Endometrial microvascular endothelial cells (primary cell): ENCODE data around the gene AP4S1. TPM values are rescaled to one million over a fixed set of nuclear protein-coding genes. Genes with fewer than 3 reads are reported as not detected.
"Not testable (repeated sequence)": the region's sequence is repeated elsewhere in the genome, so short reads cannot be mapped to it uniquely, and the experiment has no call there.

Source experiments
- in situ Hi-C: cut with HindIII; loops from 2 replicates; pipeline ENCODE4 v1.10.0; 2017; ENCODE audit warnings: low sequenced_read_pairs, low pct_unique_long_range_greater_than_20kb; ENCODE audit errors: inconsistent ontology term
- total RNA-seq: library from RNA; depleted of rRNA; stranded (reverse); fragments of >200 nt; gene quantifications from one replicate; pipeline ENCODE4 v1.2.3, GENCODE V29; 2015; ENCODE audit errors: inconsistent ontology term

AP4S1 gene
- total RNA-seq, 1 donor from 2014 or later, result 18.8 TPM

- in situ Hi-C loops, result no loop called here
Measured at GRCh38 chr14:31001339-31001658, 24.1 kb upstream of the AP4S1 start.

- in situ Hi-C loops, result no loop called here
Measured at GRCh38 chr14:31003284-31003683, 22.2 kb upstream of the AP4S1 start.

GRCh38 chr14:31004007-31004406 is 21.4 kb upstream of the AP4S1 start:
- in situ Hi-C loops, result not testable (repeated sequence)

- in situ Hi-C loops, result no loop called here
Measured at GRCh38 chr14:31006703-31007102, 18.7 kb upstream of the AP4S1 start.

GRCh38 chr14:31009836-31010574 is 15.4 kb upstream of the AP4S1 start:
- in situ Hi-C loops, result no loop called here

GRCh38 chr14:31010935-31011334 is 14.5 kb upstream of the AP4S1 start:
- in situ Hi-C loops, result no loop called here

- in situ Hi-C loops, result no loop called here
Measured at GRCh38 chr14:31013841-31014240, 11.6 kb upstream of the AP4S1 start.

GRCh38 chr14:31018057-31018645 is 7.3 kb upstream of the AP4S1 start:
- in situ Hi-C loops, result no loop called here

- in situ Hi-C loops, result no loop called here
Measured at GRCh38 chr14:31020834-31021575, 4.4 kb upstream of the AP4S1 start.

- in situ Hi-C loops, result no loop called here
Measured at GRCh38 chr14:31021576-31021949, 3.9 kb upstream of the AP4S1 start.

GRCh38 chr14:31022386-31022785 is 3.1 kb upstream of the AP4S1 start:
- in situ Hi-C loops, result no loop called here

GRCh38 chr14:31024010-31024480 is 1.4 kb upstream of the AP4S1 start:
- in situ Hi-C loops, result no loop called here

GRCh38 chr14:31024577-31025366 is 677 bp upstream of the AP4S1 start:
- in situ Hi-C loops, result no loop called here

GRCh38 chr14:31026077-31026449 is 614 bp downstream of the AP4S1 start, which contains the start of gene STRN3:
Gene STRN3, minus strand, starts transcription at chr14:31026379. Its CDS starts 194 bp downstream, at chr14:31026185.
- in situ Hi-C loops, result no loop called here

GRCh38 chr14:31026450-31027235 is 1.2 kb downstream of the AP4S1 start:
- in situ Hi-C loops, result no loop called here

- in situ Hi-C loops, result no loop called here
Measured at GRCh38 chr14:31027847-31028246, 2.4 kb downstream of the AP4S1 start.

- in situ Hi-C loops, result no loop called here
Measured at GRCh38 chr14:31029016-31029970, 3.8 kb downstream of the AP4S1 start.

- in situ Hi-C loops, result no loop called here
Measured at GRCh38 chr14:31030469-31030868, 5.0 kb downstream of the AP4S1 start.
